ENCODE data around the gene IFT122. TPM values are rescaled to one million over a fixed set of nuclear protein-coding genes. Genes with fewer than 3 reads are reported as not detected.
A peak's percentile ranks its signal among the peaks of the same experiment; 100 is the strongest.

Gene IFT122
- total and polyA plus RNA-seq, 4 donors: 26.5 to 44.0 (median 36.7) TPM

GRCh38 chr3:129463094-129463493 is 23.1 kb downstream of the IFT122 start:
- WGBS (ENCODE audit: insufficient coverage): no CpG with 5 or more reads among the region's 3 CpGs
- DNase-seq (ENCODE audit: low read depth in 4 of 6, low spot score in 6 of 6): no peak
- Histone ChIP-seq H3K9me3 (ENCODE audit: control insufficient read depth, insufficient read depth, low read length) (no peaks in the 10 kb centered on the region), H3K27me3 (ENCODE audit: control insufficient read depth, insufficient read depth, low read length) (no peaks in the 10 kb centered on the region), H3K27ac (ENCODE audit: low read depth, low read length) (no peak overlapping the region), H3K4me3 (ENCODE audit: low read depth, low read length) (no peak overlapping the region), H3K36me3 (ENCODE audit: control insufficient read depth, insufficient read depth, low read length) (peaks cover 30% of the 10 kb centered on the region), H3K4me1 (ENCODE audit: control insufficient read depth, insufficient read depth, low read length) (no peaks in the 10 kb centered on the region)

- H3K27ac ChIP-seq (ENCODE audit: low read depth, low read length): no peak overlapping the region
- DNase-seq (ENCODE audit: low read depth in 4 of 6, low spot score in 6 of 6): peak in 2 of 6 donors; percentile 27 to 36
Measured at GRCh38 chr3:129463716-129464115, 23.7 kb downstream of the IFT122 start.

DNA sequence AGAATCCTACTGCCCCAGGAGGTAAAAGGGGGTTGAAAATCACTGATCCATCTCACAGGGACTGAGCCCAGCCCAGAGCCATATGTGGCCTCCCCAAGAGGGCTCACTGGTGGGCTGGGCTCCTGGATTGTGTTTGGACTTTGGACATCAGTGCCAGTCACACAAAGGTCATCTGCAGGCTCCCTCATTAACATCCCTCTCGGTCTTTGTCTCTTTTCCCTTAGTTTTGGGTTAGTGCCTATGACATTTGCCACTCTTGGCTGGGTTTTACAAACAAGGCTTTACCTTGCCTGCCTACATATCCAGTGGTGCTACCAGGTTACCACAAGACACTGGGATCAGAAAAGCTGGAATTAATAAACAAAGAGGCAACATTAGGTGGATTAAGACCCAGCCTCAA is 27.9 kb downstream of the IFT122 start:
- Histone ChIP-seq H3K9me3 (ENCODE audit: control insufficient read depth, insufficient read depth, low read length) (no peaks in the 10 kb centered on the region), H3K36me3 (ENCODE audit: control insufficient read depth, insufficient read depth, low read length) (peaks cover 26% of the 10 kb centered on the region), H3K27me3 (ENCODE audit: control insufficient read depth, insufficient read depth, low read length) (no peaks in the 10 kb centered on the region), H3K4me1 (ENCODE audit: control insufficient read depth, insufficient read depth, low read length) (no peaks in the 10 kb centered on the region), H3K27ac (ENCODE audit: low read depth, low read length) (no peak overlapping the region), H3K4me3 (ENCODE audit: low read depth, low read length) (no peak overlapping the region)
- WGBS (ENCODE audit: insufficient coverage): no CpG with 5 or more reads among the region's 1 CpG
- DNase-seq (ENCODE audit: low read depth in 4 of 6, low spot score in 6 of 6): no peak

More at GRCh38 chr3:129463716-129464115, 23.7 kb downstream of the IFT122 start:
- 60% methylated on average over 2 of the region's 4 CpGs for WGBS (ENCODE audit: insufficient coverage)
- Histone ChIP-seq H3K27me3 (ENCODE audit: control insufficient read depth, insufficient read depth, low read length) (no peaks in the 10 kb centered on the region), H3K9me3 (ENCODE audit: control insufficient read depth, insufficient read depth, low read length) (no peaks in the 10 kb centered on the region), H3K36me3 (ENCODE audit: control insufficient read depth, insufficient read depth, low read length) (peaks cover 32% of the 10 kb centered on the region), H3K4me3 (ENCODE audit: low read depth, low read length) (no peak overlapping the region), H3K4me1 (ENCODE audit: control insufficient read depth, insufficient read depth, low read length) (no peaks in the 10 kb centered on the region)

- Histone ChIP-seq H3K36me3 (ENCODE audit: control insufficient read depth, insufficient read depth, low read length) (peaks cover 25% of the 10 kb centered on the region), H3K27me3 (ENCODE audit: control insufficient read depth, insufficient read depth, low read length) (no peaks in the 10 kb centered on the region), H3K27ac (ENCODE audit: low read depth, low read length) (no peak overlapping the region), H3K9me3 (ENCODE audit: control insufficient read depth, insufficient read depth, low read length) (no peaks in the 10 kb centered on the region), H3K4me3 (ENCODE audit: low read depth, low read length) (no peak overlapping the region), H3K4me1 (ENCODE audit: control insufficient read depth, insufficient read depth, low read length) (no peaks in the 10 kb centered on the region)
- WGBS (ENCODE audit: insufficient coverage): no CpG with 5 or more reads among the region's 2 CpGs
- no peak for DNase-seq (ENCODE audit: low read depth in 4 of 6, low spot score in 6 of 6)
Measured at GRCh38 chr3:129469026-129469425, 29.0 kb downstream of the IFT122 start.

DNA sequence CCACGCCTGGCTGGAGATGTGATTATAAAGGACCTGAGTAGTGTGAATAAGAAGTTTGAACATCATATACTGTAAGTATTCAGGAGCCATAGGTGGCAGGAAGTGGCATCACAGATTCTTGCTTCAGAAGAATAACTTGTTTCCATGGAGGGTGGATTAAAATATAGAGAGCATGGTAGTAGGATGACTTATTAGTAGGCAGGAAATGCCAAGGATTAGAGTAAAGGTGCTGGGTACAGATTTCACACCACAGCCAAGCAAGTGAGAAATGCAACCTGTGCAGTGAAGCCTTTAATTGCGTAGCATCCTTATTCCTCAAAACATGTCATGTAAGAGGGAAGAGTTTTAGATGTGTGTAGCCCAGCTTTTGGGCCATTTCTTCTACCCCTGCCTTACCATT is 30.8 kb downstream of the IFT122 start:
- Histone ChIP-seq H3K27ac (ENCODE audit: low read depth, low read length) (no peak overlapping the region), H3K9me3 (ENCODE audit: control insufficient read depth, insufficient read depth, low read length) (no peaks in the 10 kb centered on the region), H3K4me3 (ENCODE audit: low read depth, low read length) (no peak overlapping the region), H3K27me3 (ENCODE audit: control insufficient read depth, insufficient read depth, low read length) (no peaks in the 10 kb centered on the region), H3K36me3 (ENCODE audit: control insufficient read depth, insufficient read depth, low read length) (peaks cover 22% of the 10 kb centered on the region), H3K4me1 (ENCODE audit: control insufficient read depth, insufficient read depth, low read length) (no peaks in the 10 kb centered on the region)
- no peak for DNase-seq (ENCODE audit: low read depth in 4 of 6, low spot score in 6 of 6)
- WGBS (ENCODE audit: insufficient coverage): 100% methylated on average over 1 of the region's 2 CpGs

GRCh38 chr3:129473067-129473768 is 33.2 kb downstream of the IFT122 start:
- DNase-seq (ENCODE audit: low read depth in 4 of 6, low spot score in 6 of 6): no peak
- Histone ChIP-seq H3K4me3 (ENCODE audit: low read depth, low read length) (no peak overlapping the region), H3K36me3 (ENCODE audit: control insufficient read depth, insufficient read depth, low read length) (peaks cover 22% of the 10 kb centered on the region), H3K27me3 (ENCODE audit: control insufficient read depth, insufficient read depth, low read length) (no peaks in the 10 kb centered on the region), H3K27ac (ENCODE audit: low read depth, low read length) (no peak overlapping the region), H3K9me3 (ENCODE audit: control insufficient read depth, insufficient read depth, low read length) (no peaks in the 10 kb centered on the region), H3K4me1 (ENCODE audit: control insufficient read depth, insufficient read depth, low read length) (no peaks in the 10 kb centered on the region)
- WGBS (ENCODE audit: insufficient coverage): 86% methylated on average over 1 of the region's 4 CpGs

GRCh38 chr3:129473769-129474152 is 33.7 kb downstream of the IFT122 start:
- H3K36me3 ChIP-seq (ENCODE audit: control insufficient read depth, insufficient read depth, low read length): peaks cover 24% of the 10 kb centered on the region
- H3K27me3 ChIP-seq (ENCODE audit: control insufficient read depth, insufficient read depth, low read length): no peaks in the 10 kb centered on the region
- no peak overlapping the region for H3K27ac ChIP-seq (ENCODE audit: low read depth, low read length)
- WGBS (ENCODE audit: insufficient coverage): 80% methylated on average over 1 of the region's 4 CpGs
- no peak for DNase-seq (ENCODE audit: low read depth in 4 of 6, low spot score in 6 of 6)
- no peaks in the 10 kb centered on the region for H3K9me3 ChIP-seq (ENCODE audit: control insufficient read depth, insufficient read depth, low read length)
- H3K4me1 ChIP-seq (ENCODE audit: control insufficient read depth, insufficient read depth, low read length): no peaks in the 10 kb centered on the region
- no peak overlapping the region for H3K4me3 ChIP-seq (ENCODE audit: low read depth, low read length)

- Histone ChIP-seq H3K27ac (ENCODE audit: low read depth, low read length) (no peak overlapping the region), H3K9me3 (ENCODE audit: control insufficient read depth, insufficient read depth, low read length) (no peaks in the 10 kb centered on the region), H3K27me3 (ENCODE audit: control insufficient read depth, insufficient read depth, low read length) (no peaks in the 10 kb centered on the region), H3K4me3 (ENCODE audit: low read depth, low read length) (no peak overlapping the region), H3K36me3 (ENCODE audit: control insufficient read depth, insufficient read depth, low read length) (peaks cover 27% of the 10 kb centered on the region), H3K4me1 (ENCODE audit: control insufficient read depth, insufficient read depth, low read length) (no peaks in the 10 kb centered on the region)
- no peak for DNase-seq (ENCODE audit: low read depth in 4 of 6, low spot score in 6 of 6)
- WGBS (ENCODE audit: insufficient coverage): over 99% methylated on average over 9 of the region's 10 CpGs
Measured at GRCh38 chr3:129474984-129475804, 35.2 kb downstream of the IFT122 start.

DNA sequence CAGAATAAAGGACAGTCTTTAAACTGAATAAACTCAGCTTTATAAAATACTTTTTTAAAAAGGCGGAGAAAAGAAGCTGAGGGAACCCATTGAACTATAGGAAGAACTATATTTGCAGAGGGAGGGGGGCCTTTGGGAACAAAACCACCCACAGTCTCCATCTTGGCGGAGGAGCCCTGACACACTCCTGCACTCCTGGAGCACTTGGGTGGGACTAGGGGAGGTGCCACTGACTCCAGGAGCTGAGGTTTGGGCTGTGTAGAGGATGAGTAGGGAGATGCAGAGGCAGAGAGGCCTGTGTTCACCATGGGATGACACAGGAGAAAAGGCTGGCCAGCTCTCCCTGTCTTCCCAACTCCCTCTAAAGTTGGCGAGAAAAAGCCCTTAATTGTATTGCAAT is 35.8 kb downstream of the IFT122 start:
- no peak for DNase-seq (ENCODE audit: low read depth in 4 of 6, low spot score in 6 of 6)
- Histone ChIP-seq H3K4me3 (ENCODE audit: low read depth, low read length) (no peak overlapping the region), H3K27ac (ENCODE audit: low read depth, low read length) (no peak overlapping the region), H3K36me3 (ENCODE audit: control insufficient read depth, insufficient read depth, low read length) (peaks cover 26% of the 10 kb centered on the region), H3K9me3 (ENCODE audit: control insufficient read depth, insufficient read depth, low read length) (no peaks in the 10 kb centered on the region), H3K27me3 (ENCODE audit: control insufficient read depth, insufficient read depth, low read length) (no peaks in the 10 kb centered on the region), H3K4me1 (ENCODE audit: control insufficient read depth, insufficient read depth, low read length) (peaks cover 6% of the 10 kb centered on the region)
- WGBS (ENCODE audit: insufficient coverage): no CpG with 5 or more reads among the region's 3 CpGs

- 100% methylated on average over 3 of the region's 6 CpGs for WGBS (ENCODE audit: insufficient coverage)
- Histone ChIP-seq H3K27me3 (ENCODE audit: control insufficient read depth, insufficient read depth, low read length) (no peaks in the 10 kb centered on the region), H3K4me1 (ENCODE audit: control insufficient read depth, insufficient read depth, low read length) (peaks cover 12% of the 10 kb centered on the region), H3K9me3 (ENCODE audit: control insufficient read depth, insufficient read depth, low read length) (no peaks in the 10 kb centered on the region), H3K36me3 (ENCODE audit: control insufficient read depth, insufficient read depth, low read length) (peaks cover 27% of the 10 kb centered on the region), H3K27ac (ENCODE audit: low read depth, low read length) (no peak overlapping the region), H3K4me3 (ENCODE audit: low read depth, low read length) (no peak overlapping the region)
- no peak for DNase-seq (ENCODE audit: low read depth in 4 of 6, low spot score in 6 of 6)
Measured at GRCh38 chr3:129476586-129476985, 36.6 kb downstream of the IFT122 start.
